ENCODE results near the gene PTGDS. TPM values are rescaled to one million over a fixed set of nuclear protein-coding genes. Genes with fewer than 3 reads are reported as not detected.

Gene PTGDS
- total and polyA plus RNA-seq, 9 of the 15 experiments (the other 6 are each of a cell fraction or from before 2014, with no cell fraction given): 0.46 to 7.1 (median 2.0) TPM

DNA sequence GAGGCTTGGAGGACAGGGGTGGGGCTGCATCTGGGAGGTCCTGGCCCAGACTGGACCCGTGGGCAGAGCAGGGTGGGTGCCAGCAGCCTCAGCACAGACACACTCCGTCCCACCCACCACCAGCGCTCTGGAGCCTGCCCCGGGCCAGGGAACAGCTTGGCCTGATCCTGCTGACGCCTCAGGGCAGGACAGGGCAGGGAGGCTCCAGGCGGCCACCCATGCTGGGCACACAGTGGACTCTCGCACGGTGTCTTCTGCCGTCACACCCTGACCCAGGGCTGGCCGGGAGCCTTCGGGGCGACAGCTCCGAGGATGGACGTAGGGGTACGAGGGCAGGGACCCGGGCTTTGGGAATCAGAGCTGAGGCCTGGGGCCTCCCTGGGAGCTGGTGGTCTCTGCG, 8.2 kb upstream of the PTGDS start (continued):
- TF ChIP-seq, protein P1, sequence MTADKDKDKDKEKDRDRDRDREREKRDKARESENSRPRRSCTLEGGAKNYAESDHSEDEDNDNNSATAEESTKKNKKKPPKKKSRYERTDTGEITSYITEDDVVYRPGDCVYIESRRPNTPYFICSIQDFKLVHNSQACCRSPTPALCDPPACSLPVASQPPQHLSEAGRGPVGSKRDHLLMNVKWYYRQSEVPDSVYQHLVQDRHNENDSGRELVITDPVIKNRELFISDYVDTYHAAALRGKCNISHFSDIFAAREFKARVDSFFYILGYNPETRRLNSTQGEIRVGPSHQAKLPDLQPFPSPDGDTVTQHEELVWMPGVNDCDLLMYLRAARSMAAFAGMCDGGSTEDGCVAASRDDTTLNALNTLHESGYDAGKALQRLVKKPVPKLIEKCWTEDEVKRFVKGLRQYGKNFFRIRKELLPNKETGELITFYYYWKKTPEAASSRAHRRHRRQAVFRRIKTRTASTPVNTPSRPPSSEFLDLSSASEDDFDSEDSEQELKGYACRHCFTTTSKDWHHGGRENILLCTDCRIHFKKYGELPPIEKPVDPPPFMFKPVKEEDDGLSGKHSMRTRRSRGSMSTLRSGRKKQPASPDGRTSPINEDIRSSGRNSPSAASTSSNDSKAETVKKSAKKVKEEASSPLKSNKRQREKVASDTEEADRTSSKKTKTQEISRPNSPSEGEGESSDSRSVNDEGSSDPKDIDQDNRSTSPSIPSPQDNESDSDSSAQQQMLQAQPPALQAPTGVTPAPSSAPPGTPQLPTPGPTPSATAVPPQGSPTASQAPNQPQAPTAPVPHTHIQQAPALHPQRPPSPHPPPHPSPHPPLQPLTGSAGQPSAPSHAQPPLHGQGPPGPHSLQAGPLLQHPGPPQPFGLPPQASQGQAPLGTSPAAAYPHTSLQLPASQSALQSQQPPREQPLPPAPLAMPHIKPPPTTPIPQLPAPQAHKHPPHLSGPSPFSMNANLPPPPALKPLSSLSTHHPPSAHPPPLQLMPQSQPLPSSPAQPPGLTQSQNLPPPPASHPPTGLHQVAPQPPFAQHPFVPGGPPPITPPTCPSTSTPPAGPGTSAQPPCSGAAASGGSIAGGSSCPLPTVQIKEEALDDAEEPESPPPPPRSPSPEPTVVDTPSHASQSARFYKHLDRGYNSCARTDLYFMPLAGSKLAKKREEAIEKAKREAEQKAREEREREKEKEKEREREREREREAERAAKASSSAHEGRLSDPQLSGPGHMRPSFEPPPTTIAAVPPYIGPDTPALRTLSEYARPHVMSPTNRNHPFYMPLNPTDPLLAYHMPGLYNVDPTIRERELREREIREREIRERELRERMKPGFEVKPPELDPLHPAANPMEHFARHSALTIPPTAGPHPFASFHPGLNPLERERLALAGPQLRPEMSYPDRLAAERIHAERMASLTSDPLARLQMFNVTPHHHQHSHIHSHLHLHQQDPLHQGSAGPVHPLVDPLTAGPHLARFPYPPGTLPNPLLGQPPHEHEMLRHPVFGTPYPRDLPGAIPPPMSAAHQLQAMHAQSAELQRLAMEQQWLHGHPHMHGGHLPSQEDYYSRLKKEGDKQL (CRISPR knock-in tag; IDR thresholded peaks at IDR 0.05; ENCODE audit: borderline replicate concordance): no peak

DNA sequence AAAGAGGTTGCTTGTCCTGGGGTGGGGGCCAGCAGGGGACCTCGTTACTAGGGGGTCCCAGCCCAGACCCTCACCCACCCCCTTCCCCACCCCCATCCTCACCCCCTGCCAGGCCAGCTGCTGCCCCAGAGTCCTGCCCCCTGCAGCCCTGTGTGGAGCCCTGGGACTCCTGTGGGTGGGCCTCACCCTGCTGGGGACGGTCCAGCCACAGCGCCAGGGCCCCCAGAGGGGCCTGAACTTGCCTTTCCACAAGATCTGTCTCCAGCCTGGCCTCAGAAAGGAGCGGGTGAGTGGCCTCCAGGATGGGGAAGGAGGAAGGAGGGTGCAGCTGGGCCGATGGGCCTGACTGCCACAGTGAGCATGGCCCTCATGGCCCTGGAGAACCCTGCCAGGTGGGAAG, 7.5 kb upstream of the PTGDS start:
- Histone ChIP-seq H3K36me3 (ENCODE audit: control insufficient read depth, insufficient read depth, low read length) (no peaks in the 10 kb centered on the region), H4K20me1 (replicated peaks; ENCODE audit: control insufficient read depth, insufficient read depth, low read length) (no peaks in the 10 kb centered on the region), H3K79me2 (ENCODE audit: control insufficient read depth, insufficient read depth, low read length) (no peaks in the 10 kb centered on the region), H3K9me1 (ENCODE audit: control insufficient read depth, insufficient read depth, low read length) (no peaks in the 10 kb centered on the region), H3K9me3 (replicated peaks; ENCODE audit: control insufficient read depth, insufficient read depth, low read depth, low read length) (no peaks in the 10 kb centered on the region), H3K4me2 (ENCODE audit: insufficient read depth, low read length) (no peak overlapping the region), H3K4me3 (no peak overlapping the region), H2AFZ (ENCODE audit: low read depth, low read length) (no peak overlapping the region), H3K27me3 (ENCODE audit: control insufficient read depth in 2 of 2, insufficient read depth in 2 of 2, low read length in 2 of 2) (no peaks in the 10 kb centered on the region), H3K9ac (ENCODE audit: insufficient read depth in 1 of 2, low read depth in 2 of 2, low read length in 2 of 2) (peak overlapping the region in 1 of 2 experiments; percentile 35; a peak in 1 of 4 replicates), H3K4me1 (replicated peaks in 1 of 2; ENCODE audit: control insufficient read depth in 2 of 2, insufficient read depth in 2 of 2, low read length in 2 of 2) (peaks cover 10 to 76% of the 10 kb centered on the region in 2 experiments; a peak in 4 of 5 replicates), H3K27ac (ENCODE audit: extremely low read depth, low read depth, low read length) (no peak overlapping the region)
- intact Hi-C loops (cut with micrococcal nuclease): no loop called here
- WGBS (ENCODE audit: insufficient coverage, low coverage, missing lambda C conversion rate): no CpG with 5 or more reads among the region's 5 CpGs
- FAIRE-seq (no peak), ATAC-seq (no peak), DNase-seq (ENCODE audit: extremely low read depth in 1 of 4, low spot score in 3 of 4) (no peak)
- BruUV-seq (replicated peaks): no TSS peak
- ChIA-PET POLR2A (interaction anchor here (0.7 to 0.9 kb wide), 2 partner anchors 9 to 646 kb away, joined by 3 to 4 read pairs; no protein-coding TSS in a partner anchor), CTCF (ENCODE audit: low intra/inter-chr PET ratio) (no interaction called here)
- in situ Hi-C loops (cut with MboI): no loop called here
- TF ChIP-seq ZBTB7A (IDR thresholded peaks at IDR 0.05; ENCODE audit: borderline replicate concordance, control insufficient read depth, low read depth, low read length): peak; percentile 19; the same call in 1 of the 2 replicates
- TF ChIP-seq NUFIP1 (IDR thresholded peaks at IDR 0.05; ENCODE audit: partially characterized antibody): no peak
